Measurements from ENCODE around the gene PAK1. TPM values are rescaled to one million over a fixed set of nuclear protein-coding genes. Genes with fewer than 3 reads are reported as not detected.
"Not testable (repeated sequence)": the region's sequence is repeated elsewhere in the genome, so short reads cannot be mapped to it uniquely, and the experiment has no call there.

Gene PAK1
- total and polyA plus RNA-seq, 10 of the 15 experiments (the other 5 are each of a cell fraction or from before 2014, with no cell fraction given) = 43.8 to 321 (median 110) TPM

GRCh38 chr11:77386178-77386577, 87.7 kb downstream of the PAK1 start (continued):
- TF ChIP-seq ATF3 (IDR thresholded peaks at IDR 0.05; ENCODE audit: borderline replicate concordance, extremely low read depth, low read depth, low read length) = no peak
- TF ChIP-seq, protein P1, sequence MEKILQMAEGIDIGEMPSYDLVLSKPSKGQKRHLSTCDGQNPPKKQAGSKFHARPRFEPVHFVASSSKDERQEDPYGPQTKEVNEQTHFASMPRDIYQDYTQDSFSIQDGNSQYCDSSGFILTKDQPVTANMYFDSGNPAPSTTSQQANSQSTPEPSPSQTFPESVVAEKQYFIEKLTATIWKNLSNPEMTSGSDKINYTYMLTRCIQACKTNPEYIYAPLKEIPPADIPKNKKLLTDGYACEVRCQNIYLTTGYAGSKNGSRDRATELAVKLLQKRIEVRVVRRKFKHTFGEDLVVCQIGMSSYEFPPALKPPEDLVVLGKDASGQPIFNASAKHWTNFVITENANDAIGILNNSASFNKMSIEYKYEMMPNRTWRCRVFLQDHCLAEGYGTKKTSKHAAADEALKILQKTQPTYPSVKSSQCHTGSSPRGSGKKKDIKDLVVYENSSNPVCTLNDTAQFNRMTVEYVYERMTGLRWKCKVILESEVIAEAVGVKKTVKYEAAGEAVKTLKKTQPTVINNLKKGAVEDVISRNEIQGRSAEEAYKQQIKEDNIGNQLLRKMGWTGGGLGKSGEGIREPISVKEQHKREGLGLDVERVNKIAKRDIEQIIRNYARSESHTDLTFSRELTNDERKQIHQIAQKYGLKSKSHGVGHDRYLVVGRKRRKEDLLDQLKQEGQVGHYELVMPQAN (conservative IDR thresholded peaks at IDR 0.05) = no peak
- no peak for TF ChIP-seq CREM (IDR thresholded peaks at IDR 0.05; ENCODE audit: low read depth)
- no peak for TF ChIP-seq SP1 (IDR thresholded peaks at IDR 0.05; ENCODE audit: low read depth, low read length)

- POLR2A ChIA-PET; H3K79me2 ChIP-seq (ENCODE audit: control insufficient read depth, insufficient read depth, low read length); H3K4me2 ChIP-seq (ENCODE audit: control insufficient read depth, insufficient read depth); DNase-seq (ENCODE audit: low read depth, low spot score); ATAC-seq; H2AFZ ChIP-seq (ENCODE audit: control insufficient read depth, low read depth, low read length); BruUV-seq (replicated peaks); RAD21 ChIA-PET (ENCODE audit: unreplicated experiment); FAIRE-seq; intact Hi-C loops (cut with micrococcal nuclease; ENCODE audit: unreplicated experiment); H4K20me1 ChIP-seq (ENCODE audit: control insufficient read depth, insufficient read depth); H3K4me3 ChIP-seq; in situ Hi-C loops (cut with MboI); H3K27me3 ChIP-seq (replicated peaks in 1 of 2; ENCODE audit: control insufficient read depth in 2 of 2, insufficient read depth in 2 of 2, low read length in 1 of 2); H3K9ac ChIP-seq (ENCODE audit: control insufficient read depth, insufficient read depth, low read length); H3K36me3 ChIP-seq (ENCODE audit: control insufficient read depth in 2 of 2, insufficient read depth in 2 of 2, low read length in 1 of 2); H3K4me1 ChIP-seq (ENCODE audit: control insufficient read depth, insufficient read depth, low read length); H3K27ac ChIP-seq (ENCODE audit: control insufficient read depth, insufficient read depth); H3K9me3 ChIP-seq (replicated peaks; ENCODE audit: control insufficient read depth, insufficient read depth, low read length): not testable (repeated sequence)
- CTCF ChIA-PET = interaction anchor here (1.2 to 1.5 kb wide), 2 partner anchors 9 to 86 kb away, joined by 4 read pairs; no protein-coding TSS in a partner anchor
- SMC1A ChIA-PET (ENCODE audit: uncharacterized antibody, unreplicated experiment) = interaction anchor here (0.8 to 1.9 kb wide), 6 partner anchors 9 to 72 kb away, joined by 3 to 10 read pairs (median 3); no protein-coding TSS in a partner anchor
- WGBS (ENCODE audit: insufficient coverage, insufficient replicate concordance, low lambda C conversion rate, missing lambda C conversion rate) = 98% methylated on average over 8 of the region's 8 CpGs
Measured at GRCh38 chr11:77385255-77385771, 88.6 kb downstream of the PAK1 start.

Data from GM12878 (cell line).